Embryonic facial prominence (tissue), 1 donor: ENCODE data around the gene MRPS18C.
"Not testable (repeated sequence)": the region's sequence is repeated elsewhere in the genome, so short reads cannot be mapped to it uniquely, and the experiment has no call there.

Experiments used
- DNase-seq: peaks from one replicate; pipeline ENCODE4 v3.0.0-alpha.2; 2016; ENCODE audit errors: extremely low spot score

The MRPS18C gene

GRCh38 chr4:83496085-83496917 lies 40.4 kb downstream of the MRPS18C start:
- not testable (repeated sequence) for DNase-seq

- DNase-seq = no peak
Observed at GRCh38 chr4:83498187-83498586, 42.3 kb downstream of the MRPS18C start.

GRCh38 chr4:83501671-83502070 lies 45.8 kb downstream of the MRPS18C start:
- DNase-seq = not testable (repeated sequence)

- no peak for DNase-seq
Observed at GRCh38 chr4:83503974-83504373, 48.1 kb downstream of the MRPS18C start.

GRCh38 chr4:83504503-83504902 lies 48.6 kb downstream of the MRPS18C start:
- no peak for DNase-seq

GRCh38 chr4:83504996-83505395 lies 49.1 kb downstream of the MRPS18C start:
- DNase-seq = no peak

- not testable (repeated sequence) for DNase-seq
Observed at GRCh38 chr4:83509156-83509585, 53.3 kb downstream of the MRPS18C start.

- no peak for DNase-seq
Observed at GRCh38 chr4:83510442-83510841, 54.6 kb downstream of the MRPS18C start.
